Mesendoderm (in vitro differentiated cells): ENCODE data around the gene TMEM218. TPM values are rescaled to one million over a fixed set of nuclear protein-coding genes. Genes with fewer than 3 reads are reported as not detected.

ENCODE experiments used
- DNase-seq: peaks from one replicate; pipeline ENCODE4 v3.0.0; 2013
- H2AK5ac ChIP-seq: 2 replicates; pipeline ENCODE4 v1.6.1; 2013; ENCODE audit warnings: low read length, inconsistent platforms
- H2BK120ac ChIP-seq: 2 replicates; pipeline ENCODE4 v1.6.1; 2013; ENCODE audit warnings: low read depth, mild to moderate bottlenecking, low read length, moderate library complexity, mixed read lengths
- H2BK15ac ChIP-seq: replicated peaks from 2 replicates; pipeline ENCODE4 v1.6.1; 2013; ENCODE audit warnings: low read depth, mild to moderate bottlenecking, moderate library complexity
- H2BK5ac ChIP-seq: 2 replicates; pipeline ENCODE4 v1.6.1; 2013; ENCODE audit warnings: low read length, inconsistent platforms
- H3K18ac ChIP-seq: 2 replicates; pipeline ENCODE4 v1.6.1; 2013; ENCODE audit warnings: mild to moderate bottlenecking, low read length, mixed read lengths
- H3K23ac ChIP-seq: one replicate; pipeline ENCODE4 v1.6.1; 2013; ENCODE audit warnings: low read length
- H3K27ac ChIP-seq: 2 replicates; pipeline ENCODE4 v1.5.1; 2013; ENCODE audit warnings: low read depth, mild to moderate bottlenecking, inconsistent platforms, low read length, moderate library complexity
- H3K27me3 ChIP-seq: 2 replicates; pipeline ENCODE4 v1.6.1; 2013; ENCODE audit warnings: low read length, control low read depth, mild to moderate bottlenecking, inconsistent platforms; ENCODE audit not compliant: insufficient read depth, poor library complexity
- H3K36me3 ChIP-seq: 2 replicates; pipeline ENCODE4 v1.6.1; 2013; ENCODE audit warnings: low read length, inconsistent platforms; ENCODE audit not compliant: control insufficient read depth, insufficient read depth
- H3K4ac ChIP-seq: one replicate; pipeline ENCODE4 v1.6.1; 2013; ENCODE audit warnings: low read depth, mild to moderate bottlenecking, low read length, moderate library complexity
- H3K4me1 ChIP-seq: 2 replicates; pipeline ENCODE4 v1.6.1; 2013; ENCODE audit warnings: low read depth, low read length, inconsistent platforms; ENCODE audit not compliant: control insufficient read depth
- H3K4me2 ChIP-seq: 2 replicates; pipeline ENCODE4 v1.6.1; 2013; ENCODE audit warnings: low read length
- H3K4me3 ChIP-seq: 2 replicates; pipeline ENCODE4 v1.5.1; 2013; ENCODE audit warnings: mild to moderate bottlenecking, low read length
- H3K56ac ChIP-seq: one replicate; pipeline ENCODE4 v1.6.1; 2013; ENCODE audit warnings: low read length
- H3K79me1 ChIP-seq: 2 replicates; pipeline ENCODE4 v1.6.1; 2013; ENCODE audit warnings: low read length, inconsistent platforms
- H3K79me2 ChIP-seq: 2 replicates; pipeline ENCODE4 v1.6.1; 2013; ENCODE audit warnings: mild to moderate bottlenecking, low read length; ENCODE audit not compliant: control insufficient read depth, insufficient read depth
- H3K9ac ChIP-seq: 2 replicates; pipeline ENCODE4 v1.6.1; 2013; ENCODE audit warnings: low read length, inconsistent platforms
- H4K5ac ChIP-seq: one replicate; pipeline ENCODE4 v1.6.1; 2013; ENCODE audit warnings: low read length
- H4K8ac ChIP-seq: one replicate; pipeline ENCODE4 v1.6.1; 2013; ENCODE audit warnings: low read depth, mild to moderate bottlenecking, control low read depth, low read length, moderate library complexity
- WGBS: extraction: QIAGEN DNeasy Blood & Tissue Kit; methylation state at CpG from one replicate; pipeline ENCODE4 v1.1.7; 2013; ENCODE audit warnings: low lambda C conversion rate, missing lambda C conversion rate; ENCODE audit not compliant: insufficient coverage; ENCODE audit errors: extremely low coverage; 5-methylcytosine and 5-hydroxymethylcytosine counted together
- polyA plus RNA-seq, 2 experiments: library from polyadenylated mRNA; stranded (reverse); fragments of 200-250 nt; gene quantifications; one replicate each; pipeline ENCODE4 v1.2.3, GENCODE V29; 2013

The TMEM218 gene
- 9.3 TPM for polyA plus RNA-seq (2013, experiment 1 of 2)
- 9.7 TPM for polyA plus RNA-seq (2013, experiment 2 of 2)

GRCh38 chr11:125111343-125112207, at the start of gene TMEM218:
TMEM218 (minus strand) TSS chr11:125111626; CDS start chr11:125102241, 9,385 bp downstream.
- peak within 1 kb of the TSS; percentile 98 for H3K4me2 ChIP-seq
- no peak within 1 kb of the TSS for H2BK120ac ChIP-seq
- peak within 1 kb of the TSS; percentile 93 for H3K56ac ChIP-seq
- H4K8ac ChIP-seq, result no peak within 1 kb of the TSS
- peak; percentile 100 for DNase-seq
- H2BK15ac ChIP-seq, result no peak within 1 kb of the TSS
- no peak within 1 kb of the TSS for H3K27ac ChIP-seq
- no peak within 1 kb of the TSS for H3K23ac ChIP-seq
- peaks cover 3% of the 10 kb centered on the region for H3K79me1 ChIP-seq
- no peaks in the 10 kb centered on the region for H3K36me3 ChIP-seq
- H3K9ac ChIP-seq, result peak within 1 kb of the TSS; percentile 89
- H3K4me1 ChIP-seq, result peaks cover 3% of the 10 kb centered on the region
- no CpG with 5 or more reads among the region's 49 CpGs for WGBS
- H3K79me2 ChIP-seq, result no peaks in the 10 kb centered on the region
- H2BK5ac ChIP-seq, result peak within 1 kb of the TSS; percentile 59
- peak within 1 kb of the TSS; percentile 93 for H3K4me3 ChIP-seq
- H3K18ac ChIP-seq, result peak within 1 kb of the TSS; percentile 70
- H3K4ac ChIP-seq, result peak within 1 kb of the TSS; percentile 83
- H4K5ac ChIP-seq, result peak within 1 kb of the TSS; percentile 5
- no peaks in the 10 kb centered on the region for H3K27me3 ChIP-seq
- peak within 1 kb of the TSS; percentile 68 for H2AK5ac ChIP-seq

- Histone ChIP-seq H2BK5ac (no peak overlapping the region), H4K8ac (no peak overlapping the region), H3K27ac (no peak overlapping the region), H3K27me3 (no peaks in the 10 kb centered on the region), H3K4me3 (no peak overlapping the region), H2BK120ac (no peak overlapping the region), H2BK15ac (no peak overlapping the region), H3K23ac (no peak overlapping the region), H3K79me1 (no peaks in the 10 kb centered on the region), H3K36me3 (no peaks in the 10 kb centered on the region), H3K4ac (no peak overlapping the region), H4K5ac (no peak overlapping the region), H3K79me2 (no peaks in the 10 kb centered on the region), H3K56ac (no peak overlapping the region), H2AK5ac (no peak overlapping the region), H3K4me1 (peaks cover 4% of the 10 kb centered on the region), H3K18ac (no peak overlapping the region), H3K4me2 (no peak overlapping the region), H3K9ac (no peak overlapping the region)
- WGBS, result no CpG with 5 or more reads among the region's 10 CpGs
- no peak for DNase-seq
Observed at GRCh38 chr11:125157953-125158680, 46.7 kb upstream of the TMEM218 start.

GRCh38 chr11:125157118-125157733, 45.8 kb upstream of the TMEM218 start:
- Histone ChIP-seq H2BK15ac (no peak overlapping the region), H3K79me2 (no peaks in the 10 kb centered on the region), H4K8ac (no peak overlapping the region), H3K56ac (no peak overlapping the region), H3K27ac (no peak overlapping the region), H3K9ac (no peak overlapping the region), H3K18ac (no peak overlapping the region), H2BK120ac (no peak overlapping the region), H4K5ac (no peak overlapping the region), H2BK5ac (no peak overlapping the region), H3K4me1 (peaks cover 2% of the 10 kb centered on the region), H3K36me3 (no peaks in the 10 kb centered on the region), H3K4me2 (no peak overlapping the region), H3K4ac (no peak overlapping the region), H3K27me3 (no peaks in the 10 kb centered on the region), H3K79me1 (no peaks in the 10 kb centered on the region), H3K23ac (no peak overlapping the region), H2AK5ac (no peak overlapping the region), H3K4me3 (no peak overlapping the region)
- DNase-seq, result no peak
- no CpG with 5 or more reads among the region's 6 CpGs for WGBS

GRCh38 chr11:125156346-125157117, 45.1 kb upstream of the TMEM218 start:
- Histone ChIP-seq H3K27ac (no peak overlapping the region), H3K4me1 (peaks cover 2% of the 10 kb centered on the region), H3K27me3 (no peaks in the 10 kb centered on the region)

GRCh38 chr11:125155767-125156166, 44.3 kb upstream of the TMEM218 start:
- Histone ChIP-seq H4K8ac (no peak overlapping the region), H2BK120ac (no peak overlapping the region), H3K36me3 (no peaks in the 10 kb centered on the region), H3K56ac (no peak overlapping the region), H3K18ac (no peak overlapping the region), H3K27ac (no peak overlapping the region), H4K5ac (no peak overlapping the region), H3K79me1 (no peaks in the 10 kb centered on the region), H3K4me1 (peaks cover 2% of the 10 kb centered on the region), H3K4me3 (no peak overlapping the region), H3K4me2 (no peak overlapping the region), H2BK15ac (no peak overlapping the region), H3K4ac (no peak overlapping the region), H2BK5ac (no peak overlapping the region), H3K79me2 (no peaks in the 10 kb centered on the region), H3K23ac (no peak overlapping the region), H3K27me3 (no peaks in the 10 kb centered on the region), H2AK5ac (no peak overlapping the region), H3K9ac (no peak overlapping the region)
- WGBS, result no CpG with 5 or more reads among the region's 4 CpGs
- DNase-seq, result no peak

More at GRCh38 chr11:125156346-125157117, 45.1 kb upstream of the TMEM218 start:
- H4K8ac ChIP-seq, result no peak overlapping the region
- no peak overlapping the region for H3K9ac ChIP-seq
- H3K36me3 ChIP-seq, result no peaks in the 10 kb centered on the region
- no peaks in the 10 kb centered on the region for H3K79me2 ChIP-seq
- no peak overlapping the region for H2AK5ac ChIP-seq
- no peak overlapping the region for H3K56ac ChIP-seq
- H3K79me1 ChIP-seq, result no peaks in the 10 kb centered on the region
- H4K5ac ChIP-seq, result no peak overlapping the region
- no CpG with 5 or more reads among the region's 8 CpGs for WGBS
- DNase-seq, result no peak
- H2BK15ac ChIP-seq, result no peak overlapping the region
- H3K4me2 ChIP-seq, result no peak overlapping the region
- H2BK5ac ChIP-seq, result no peak overlapping the region
- no peak overlapping the region for H3K18ac ChIP-seq
- no peak overlapping the region for H3K4me3 ChIP-seq
- no peak overlapping the region for H3K23ac ChIP-seq
- no peak overlapping the region for H2BK120ac ChIP-seq
- H3K4ac ChIP-seq, result no peak overlapping the region
